Naive thymus-derived CD8-positive, alpha-beta T cell (primary cell): ENCODE results near the gene GRM5. TPM values are rescaled to one million over a fixed set of nuclear protein-coding genes. Genes with fewer than 3 reads are reported as not detected.
"Not testable (repeated sequence)": the region's sequence is repeated elsewhere in the genome, so short reads cannot be mapped to it uniquely, and the experiment has no call there.

Source experiments
- ATAC-seq, 2 donors: fragments of 150-1000 bp; cut with Tn5 transposase in 1 of 2; sonication (Bioruptor Pico), chemical (Tn5 transposase) in 1 of 2; 1 replicate in 1 of 2; 2 replicates in 1 of 2; pipeline ENCODE4 v1.10.0; 2021; ENCODE audit warnings: mild to moderate bottlenecking in 2 of 2, moderate library complexity in 2 of 2
- POLR2A ChIA-PET: fragments of 350-600 bp; sonication (Branson Sonifier 250); formaldehyde crosslinking; loops from one replicate; lab custom pipeline; 2021; ENCODE audit warnings: antibody characterized with exemption; lab: Charles Lee
- DNase-seq, 10 donors: peaks; one replicate each; pipeline versions ENCODE4 v3.0.0 to v3.0.0-alpha.2; 2020 to 2022
- H3K27ac Mint-ChIP-seq, 10 donors: one replicate each; pipeline ENCODE4 v1.8.0; 2020 to 2022; ENCODE audit warnings: mild to moderate bottlenecking in 10 of 10, mixed read lengths in 10 of 10, moderate library complexity in 4 of 10, inconsistent platforms in 1 of 10
- H3K27me3 Mint-ChIP-seq, 5 donors: one replicate each; pipeline ENCODE4 v1.8.0; 2021 to 2022; ENCODE audit warnings: mixed read lengths in 5 of 5
- H3K36me3 Mint-ChIP-seq, 3 donors: one replicate each; pipeline ENCODE4 v1.8.0; 2020 to 2022; ENCODE audit warnings: mixed read lengths in 3 of 3, mild to moderate bottlenecking in 2 of 3, inconsistent platforms in 1 of 3
- H3K4me1 Mint-ChIP-seq, 4 donors: one replicate each; pipeline ENCODE4 v1.8.0; 2021 to 2022; ENCODE audit warnings: mixed read lengths in 4 of 4
- H3K4me3 Mint-ChIP-seq, 10 donors: one replicate each; pipeline ENCODE4 v1.8.0; 2020 to 2022; ENCODE audit warnings: mild to moderate bottlenecking in 10 of 10, mixed read lengths in 10 of 10, moderate library complexity in 6 of 10, inconsistent platforms in 1 of 10
- H3K9me3 Mint-ChIP-seq, 9 donors: one replicate each; pipeline ENCODE4 v1.8.0; 2020 to 2022; ENCODE audit warnings: mixed read lengths in 9 of 9, mild to moderate bottlenecking in 3 of 9, inconsistent platforms in 1 of 9, moderate library complexity in 1 of 9
- polyA plus RNA-seq, 3 donors: library from polyadenylated mRNA; unstranded; fragments of 300-500 nt; fragmentation: Illumina TruSeq; gene quantifications; one replicate each; pipeline ENCODE4 v1.2.3, GENCODE V29; 2021
- total RNA-seq, 8 experiments: library from RNA in 2 of 8; stranded (reverse) in 2 of 8; gene quantifications; one replicate each; pipeline ENCODE4 v1.2.3 and lab custom pipeline; 2021 to 2026

Gene GRM5
- total and polyA plus RNA-seq, 5 experiments from 2014 or later: not detected

DNA sequence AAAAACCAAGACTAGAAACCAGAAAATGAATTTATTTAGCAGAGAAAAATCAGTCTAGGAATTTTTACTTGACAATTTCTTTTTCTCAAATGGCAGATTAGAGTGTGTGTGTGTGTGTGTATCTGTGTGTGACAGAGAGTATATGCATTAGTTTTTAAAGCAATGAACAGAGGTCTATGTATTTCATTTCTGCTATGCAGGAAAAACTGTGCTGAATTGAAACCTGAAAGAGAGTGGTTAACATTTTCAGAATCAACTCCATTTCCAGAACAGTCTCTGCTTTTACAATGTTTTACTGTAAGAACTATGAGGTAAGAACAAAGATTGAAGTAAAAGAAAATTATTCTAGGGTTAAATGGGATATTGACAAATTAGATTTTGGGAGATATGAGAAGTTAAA is 114.8 kb downstream of the GRM5 start:
- H3K27me3 Mint-ChIP-seq: no peaks in the 10 kb centered on the region
- no peaks in the 10 kb centered on the region for H3K9me3 Mint-ChIP-seq
- POLR2A ChIA-PET: no interaction called here
- H3K4me1 Mint-ChIP-seq: no peaks in the 10 kb centered on the region
- no peak for DNase-seq
- no peak overlapping the region for H3K27ac Mint-ChIP-seq
- no peak overlapping the region for H3K4me3 Mint-ChIP-seq
- no peaks in the 10 kb centered on the region for H3K36me3 Mint-ChIP-seq
- ATAC-seq: no peak

DNA sequence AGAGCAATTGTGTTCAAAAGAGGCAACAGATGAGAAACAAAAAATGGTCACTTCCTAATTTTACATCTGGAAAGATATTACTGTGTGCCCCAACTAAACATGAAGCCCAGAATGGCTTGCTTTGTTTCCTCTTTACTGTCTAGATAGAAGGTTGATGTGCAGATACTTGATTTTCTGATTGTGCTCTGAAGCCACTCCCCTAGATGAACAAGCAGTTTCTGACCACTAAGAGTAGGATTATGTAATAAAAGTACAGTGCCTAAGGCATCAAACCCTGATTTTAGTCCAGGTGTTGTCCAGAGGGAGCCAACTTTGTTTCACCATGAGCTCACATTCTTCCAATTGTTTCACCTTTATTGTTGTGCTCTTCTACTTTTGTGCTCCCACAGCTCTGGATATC is 116.9 kb downstream of the GRM5 start:
- H3K9me3 Mint-ChIP-seq, H3K36me3 Mint-ChIP-seq, POLR2A ChIA-PET, H3K27me3 Mint-ChIP-seq, H3K4me3 Mint-ChIP-seq, H3K27ac Mint-ChIP-seq, DNase-seq, H3K4me1 Mint-ChIP-seq, ATAC-seq: not testable (repeated sequence)

DNA sequence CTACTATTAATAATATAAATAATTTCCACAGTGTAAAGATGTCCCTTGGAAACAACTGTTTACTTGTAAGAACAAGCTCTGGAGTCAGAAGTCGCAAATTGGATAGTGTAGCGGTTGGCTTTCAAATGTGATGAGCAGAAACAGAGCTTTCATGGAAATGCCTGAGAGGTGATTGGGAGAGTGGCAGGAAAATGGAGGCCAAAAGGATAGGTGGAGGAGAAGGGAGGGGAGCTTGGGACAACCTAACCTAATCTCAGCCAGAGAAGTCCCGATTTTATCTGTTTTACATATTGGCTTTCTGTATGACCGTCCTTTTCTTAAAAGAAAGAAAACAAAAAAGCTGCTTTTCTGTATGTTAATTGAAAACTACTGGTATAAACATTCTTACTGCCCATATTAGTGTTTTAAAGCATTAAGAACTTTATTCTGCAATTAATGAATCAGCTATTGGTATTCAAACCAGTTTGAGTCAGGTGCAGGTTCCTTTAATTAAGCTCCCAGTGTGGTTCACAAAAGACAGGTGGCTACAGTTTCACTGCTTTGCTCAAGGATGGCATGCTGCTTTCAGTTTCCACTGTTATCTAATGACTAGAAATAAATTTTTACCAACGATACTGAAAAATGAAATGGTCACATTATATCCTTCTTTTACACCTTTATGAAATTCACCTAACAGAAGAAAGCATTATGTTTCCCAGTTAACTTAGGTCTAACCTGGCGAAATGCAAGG is 117.8 kb downstream of the GRM5 start:
- ATAC-seq, H3K27me3 Mint-ChIP-seq, DNase-seq, H3K36me3 Mint-ChIP-seq, H3K9me3 Mint-ChIP-seq, H3K4me3 Mint-ChIP-seq, H3K27ac Mint-ChIP-seq, H3K4me1 Mint-ChIP-seq, POLR2A ChIA-PET: not testable (repeated sequence)

DNA sequence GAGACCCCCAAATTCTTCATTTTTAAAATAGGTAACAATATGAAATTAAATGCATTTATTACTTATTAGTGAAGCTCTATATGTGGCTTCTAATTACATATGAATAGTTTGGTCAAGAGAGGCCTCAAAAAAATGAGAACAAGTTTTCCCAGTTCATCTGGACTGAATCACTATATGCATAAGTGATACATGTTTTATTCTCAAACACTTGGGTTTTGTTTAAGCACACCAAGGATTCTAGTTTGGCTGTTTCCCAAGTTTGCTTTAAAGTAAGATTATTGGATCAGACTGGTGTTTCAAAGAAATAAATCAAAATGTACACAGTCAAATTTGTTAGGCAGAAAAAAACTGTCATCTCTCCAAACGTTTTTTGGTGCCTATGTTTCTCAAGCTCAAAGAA is 136.1 kb downstream of the GRM5 start:
- H3K4me1 Mint-ChIP-seq, ATAC-seq, H3K36me3 Mint-ChIP-seq, DNase-seq, H3K27ac Mint-ChIP-seq, POLR2A ChIA-PET, H3K9me3 Mint-ChIP-seq, H3K4me3 Mint-ChIP-seq, H3K27me3 Mint-ChIP-seq: not testable (repeated sequence)

DNA sequence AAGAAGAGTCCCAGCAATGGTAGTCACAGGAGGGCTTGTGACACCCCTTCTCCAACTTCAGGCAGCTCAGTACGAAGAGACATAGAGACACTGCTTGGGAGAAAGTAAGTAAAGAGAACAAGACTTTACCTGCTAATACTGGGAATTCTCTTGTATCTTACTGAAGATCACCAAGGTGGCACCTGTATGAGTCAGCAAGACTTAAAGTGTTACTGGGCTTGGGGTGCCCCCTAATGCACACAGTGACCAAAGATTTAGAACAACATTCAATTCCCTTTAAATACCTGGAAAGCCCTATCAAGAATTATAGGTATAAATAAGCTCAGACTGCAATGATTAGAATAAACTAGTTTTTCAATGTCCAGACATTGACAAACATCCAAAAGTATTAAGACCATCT is 148.7 kb downstream of the GRM5 start:
- not testable (repeated sequence) for H3K4me1 Mint-ChIP-seq

DNA sequence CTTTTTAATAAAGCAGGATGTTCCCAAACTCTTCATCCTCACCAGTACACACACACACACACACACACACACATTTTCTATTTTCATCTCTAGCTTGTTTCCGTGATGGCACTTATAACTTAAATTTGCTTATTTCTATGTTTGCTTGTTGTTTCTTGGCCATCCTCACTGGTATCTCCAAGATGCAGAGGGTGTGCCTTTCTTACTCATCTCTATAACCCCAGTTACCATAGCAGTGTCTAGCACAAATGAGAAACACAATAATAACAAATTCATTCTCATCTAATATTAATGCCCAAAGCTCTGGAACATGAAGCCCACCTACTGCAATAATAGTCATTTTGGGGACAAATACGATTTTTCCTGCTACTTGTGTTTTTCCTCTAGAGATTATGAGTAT is 156.3 kb downstream of the GRM5 start:
- no peak for DNase-seq

More for the DNA sequence above, 148.7 kb downstream of the GRM5 start:
- H3K27ac Mint-ChIP-seq, H3K9me3 Mint-ChIP-seq, H3K4me3 Mint-ChIP-seq, POLR2A ChIA-PET, ATAC-seq, H3K27me3 Mint-ChIP-seq, H3K36me3 Mint-ChIP-seq: not testable (repeated sequence)
- peak in 1 of 10 donors; percentile 3 for DNase-seq

DNA sequence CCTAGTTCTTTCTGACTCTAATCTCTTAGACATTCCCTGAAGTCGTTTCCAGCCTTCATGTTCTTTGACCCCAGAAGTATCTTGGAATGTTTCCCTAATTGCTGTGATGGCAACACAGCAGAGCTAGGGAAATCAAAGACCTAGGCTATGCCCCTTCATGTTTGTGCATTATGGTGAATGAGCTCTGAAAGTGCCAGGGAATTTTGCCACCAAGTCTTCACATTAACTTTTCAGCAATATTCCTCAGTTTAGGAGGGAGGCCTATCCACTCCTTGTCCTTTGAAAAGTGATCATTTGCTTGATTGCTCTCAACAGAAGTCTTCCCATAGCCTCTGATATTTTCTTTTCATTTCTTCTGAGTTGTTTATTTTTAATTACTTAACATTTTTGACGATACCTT is 164.3 kb downstream of the GRM5 start:
- H3K4me1 Mint-ChIP-seq, H3K4me3 Mint-ChIP-seq, H3K27ac Mint-ChIP-seq, H3K27me3 Mint-ChIP-seq, POLR2A ChIA-PET, ATAC-seq, H3K36me3 Mint-ChIP-seq, DNase-seq: not testable (repeated sequence)
- peaks cover 0 to 11% (median 0%) of the 10 kb centered on the region in 9 donors for H3K9me3 Mint-ChIP-seq

More for the DNA sequence above, 156.3 kb downstream of the GRM5 start:
- Mint-ChIP-seq H3K27ac (no peak overlapping the region), H3K4me1 (no peaks in the 10 kb centered on the region), H3K27me3 (no peaks in the 10 kb centered on the region), H3K4me3 (no peak overlapping the region), H3K36me3 (no peaks in the 10 kb centered on the region), H3K9me3 (peaks cover 0 to 2% (median 0%) of the 10 kb centered on the region in 9 donors)
- POLR2A ChIA-PET: no interaction called here
- ATAC-seq: no peak

DNA sequence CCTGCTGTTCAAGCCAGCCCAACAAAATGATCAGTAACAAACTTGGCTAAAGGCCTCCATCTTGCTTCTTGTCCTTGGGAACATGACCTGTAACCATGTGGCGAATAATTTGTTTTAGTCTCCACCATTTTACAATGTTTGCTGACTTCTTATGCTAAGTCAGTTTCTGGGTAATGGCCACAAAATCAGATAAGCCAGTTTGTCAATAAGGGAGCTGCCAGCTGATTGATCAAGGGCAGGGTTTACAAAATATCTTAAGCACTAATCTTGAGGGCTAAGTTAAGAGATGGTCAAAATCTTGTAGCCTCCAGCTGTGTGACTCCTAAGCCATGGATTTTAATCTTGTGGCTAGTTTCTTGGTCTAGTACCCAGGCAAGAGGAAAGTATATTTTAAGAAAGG is 176.9 kb downstream of the GRM5 start:
- DNase-seq, H3K27ac Mint-ChIP-seq, H3K4me3 Mint-ChIP-seq, ATAC-seq, POLR2A ChIA-PET, H3K27me3 Mint-ChIP-seq: not testable (repeated sequence)
- peaks cover 14 to 52% (median 24%) of the 10 kb centered on the region in 9 donors for H3K9me3 Mint-ChIP-seq
- H3K4me1 Mint-ChIP-seq: peaks cover 4 to 15% (median 11%) of the 10 kb centered on the region in 4 donors
- peaks cover 0 to 36% (median 36%) of the 10 kb centered on the region in 3 donors for H3K36me3 Mint-ChIP-seq

DNA sequence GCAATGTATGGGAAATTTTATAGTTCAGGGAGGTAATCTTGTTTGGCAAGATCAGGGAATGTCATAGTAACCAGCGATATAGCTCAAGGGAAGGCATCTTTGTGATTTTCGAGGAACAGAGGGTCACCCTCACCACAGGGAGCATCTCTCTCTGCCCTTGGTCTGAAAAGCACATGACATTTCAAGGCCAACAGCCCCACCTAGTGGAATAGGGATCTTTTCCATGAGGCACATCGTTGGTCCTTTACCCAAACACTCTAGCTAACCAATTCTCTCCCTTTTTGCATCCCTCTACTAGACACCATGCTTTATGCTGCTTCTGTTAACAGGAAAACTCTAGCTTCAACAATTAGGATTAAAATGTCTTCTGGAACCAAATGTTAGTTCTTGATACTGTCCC is 179.0 kb downstream of the GRM5 start:
- peak in 6 of 10 donors; percentile 1 to 35 (median 15) for DNase-seq
- Mint-ChIP-seq H3K9me3 (peaks cover 22 to 59% (median 32%) of the 10 kb centered on the region in 9 donors), H3K4me3 (no peak overlapping the region)

DNA sequence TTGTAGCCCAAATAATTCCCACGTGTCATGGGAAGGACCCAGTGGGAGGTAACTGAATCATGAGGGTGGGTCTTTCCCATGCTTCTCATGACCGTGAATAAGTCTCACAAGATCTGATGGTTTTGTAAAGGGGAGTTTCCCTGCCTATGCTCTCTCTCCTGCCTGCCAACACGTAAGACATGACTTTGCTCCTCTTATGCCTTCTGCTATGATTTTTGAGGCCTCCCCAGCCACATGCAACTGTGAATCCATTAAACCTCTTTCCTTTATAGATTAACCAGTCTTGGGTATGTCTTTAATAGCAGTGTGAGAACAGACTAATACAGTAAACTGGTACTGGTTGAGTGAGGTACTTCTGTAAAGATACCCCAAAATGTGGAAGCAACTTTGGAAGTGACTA is 183.0 kb downstream of the GRM5 start:
- ATAC-seq, POLR2A ChIA-PET, DNase-seq, H3K4me1 Mint-ChIP-seq, H3K27me3 Mint-ChIP-seq, H3K4me3 Mint-ChIP-seq: not testable (repeated sequence)
- peaks cover 22 to 45% (median 27%) of the 10 kb centered on the region in 9 donors for H3K9me3 Mint-ChIP-seq
- peak overlapping the region in 3 of 10 donors; percentile 9 to 57 (median 36) for H3K27ac Mint-ChIP-seq
- peaks cover 0 to 31% (median 28%) of the 10 kb centered on the region in 3 donors for H3K36me3 Mint-ChIP-seq

More for the DNA sequence above, 179.0 kb downstream of the GRM5 start:
- H3K36me3 Mint-ChIP-seq: peaks cover 0 to 44% (median 41%) of the 10 kb centered on the region in 3 donors
- peaks cover 0 to 1% (median 0%) of the 10 kb centered on the region in 4 donors for H3K4me1 Mint-ChIP-seq
- H3K27me3 Mint-ChIP-seq: no peaks in the 10 kb centered on the region
- POLR2A ChIA-PET: no interaction called here
- no peak for ATAC-seq
- H3K27ac Mint-ChIP-seq: peak overlapping the region in 2 of 10 donors; percentile 27 to 45

DNA sequence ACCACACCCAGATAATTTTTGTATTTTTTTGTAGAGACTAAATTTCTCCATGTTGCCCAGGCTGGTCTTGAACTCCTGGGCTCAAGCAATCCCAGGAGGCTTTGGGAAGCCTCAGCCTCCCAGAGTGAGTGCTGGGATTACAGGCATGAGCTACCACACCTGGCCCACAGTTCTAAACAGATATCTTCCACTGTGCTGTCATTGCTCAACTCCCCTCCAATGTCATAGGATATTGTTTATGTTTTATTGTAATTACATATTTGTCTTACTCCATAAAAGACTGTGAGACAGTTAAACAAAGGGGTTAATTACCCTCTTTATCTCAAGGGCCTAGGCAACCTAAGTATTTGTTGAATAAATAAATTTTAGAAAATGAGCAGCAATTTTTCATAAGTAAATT is 204.2 kb downstream of the GRM5 start:
- peaks cover 0 to 1% (median under 1%) of the 10 kb centered on the region in 4 donors for H3K4me1 Mint-ChIP-seq
- ATAC-seq (no peak), DNase-seq (no peak)
- POLR2A ChIA-PET: no interaction called here
- H3K27ac Mint-ChIP-seq: no peak overlapping the region
- no peaks in the 10 kb centered on the region for H3K27me3 Mint-ChIP-seq
- no peak overlapping the region for H3K4me3 Mint-ChIP-seq
- H3K36me3 Mint-ChIP-seq: peaks cover 0 to 5% (median 0%) of the 10 kb centered on the region in 3 donors
- H3K9me3 Mint-ChIP-seq: peaks cover 0 to 7% (median 2%) of the 10 kb centered on the region in 9 donors

DNA sequence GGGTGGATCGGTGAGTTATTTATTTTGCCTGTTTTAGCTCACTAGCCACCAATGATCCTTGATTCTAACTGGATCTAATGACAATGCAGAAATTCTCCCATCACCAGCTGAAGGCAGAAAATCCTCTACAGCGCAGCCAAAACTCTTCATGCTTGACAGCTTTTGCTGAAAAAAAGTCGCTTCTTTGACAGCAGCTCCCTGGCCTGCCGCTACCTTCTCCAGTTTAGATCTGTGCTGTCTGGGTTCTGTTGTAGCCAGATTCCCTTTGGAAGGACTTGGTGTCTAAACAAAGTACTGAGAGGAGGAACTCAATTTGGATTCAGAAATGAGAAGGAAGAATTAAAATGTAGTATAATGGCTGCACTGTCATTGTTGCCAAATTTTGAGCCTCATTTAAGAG is 205.4 kb downstream of the GRM5 start:
- ATAC-seq, H3K27ac Mint-ChIP-seq, H3K27me3 Mint-ChIP-seq, POLR2A ChIA-PET, H3K36me3 Mint-ChIP-seq, H3K4me3 Mint-ChIP-seq, H3K4me1 Mint-ChIP-seq, H3K9me3 Mint-ChIP-seq, DNase-seq: not testable (repeated sequence)

DNA sequence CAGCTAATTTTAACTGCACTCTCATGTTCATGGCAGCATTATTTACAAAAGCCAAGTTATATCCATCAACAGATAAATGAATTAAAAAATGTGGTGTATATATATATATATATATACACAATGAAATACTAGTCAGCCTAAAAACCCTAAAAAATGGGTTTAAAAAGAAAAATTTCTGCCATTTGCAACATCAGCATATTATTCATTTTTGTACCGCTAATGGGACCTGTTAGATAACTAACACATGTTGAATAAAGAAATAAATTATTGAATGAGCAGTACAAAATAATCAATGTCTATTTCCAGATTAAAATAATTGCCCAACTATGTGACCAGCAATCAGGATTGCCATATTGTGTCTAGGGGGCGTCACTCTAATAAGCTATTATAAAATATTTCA is 211.8 kb downstream of the GRM5 start:
- H3K27me3 Mint-ChIP-seq, DNase-seq, ATAC-seq, H3K4me1 Mint-ChIP-seq, H3K27ac Mint-ChIP-seq, H3K4me3 Mint-ChIP-seq, H3K9me3 Mint-ChIP-seq, H3K36me3 Mint-ChIP-seq: not testable (repeated sequence)
- POLR2A ChIA-PET: interaction anchor here (0.8 kb wide), 1 partner anchor 516 kb away, joined by 3 read pairs; the partner anchor contains the start of gene CTSC
